ENCODE results near the gene COX7A2L. TPM values are rescaled to one million over a fixed set of nuclear protein-coding genes. Genes with fewer than 3 reads are reported as not detected.

COX7A2L gene
- total and polyA plus RNA-seq, 2 of the 8 experiments (the other 6 are each of a cell fraction or from before 2014, with no cell fraction given) = 85.6 to 114 TPM

DNA sequence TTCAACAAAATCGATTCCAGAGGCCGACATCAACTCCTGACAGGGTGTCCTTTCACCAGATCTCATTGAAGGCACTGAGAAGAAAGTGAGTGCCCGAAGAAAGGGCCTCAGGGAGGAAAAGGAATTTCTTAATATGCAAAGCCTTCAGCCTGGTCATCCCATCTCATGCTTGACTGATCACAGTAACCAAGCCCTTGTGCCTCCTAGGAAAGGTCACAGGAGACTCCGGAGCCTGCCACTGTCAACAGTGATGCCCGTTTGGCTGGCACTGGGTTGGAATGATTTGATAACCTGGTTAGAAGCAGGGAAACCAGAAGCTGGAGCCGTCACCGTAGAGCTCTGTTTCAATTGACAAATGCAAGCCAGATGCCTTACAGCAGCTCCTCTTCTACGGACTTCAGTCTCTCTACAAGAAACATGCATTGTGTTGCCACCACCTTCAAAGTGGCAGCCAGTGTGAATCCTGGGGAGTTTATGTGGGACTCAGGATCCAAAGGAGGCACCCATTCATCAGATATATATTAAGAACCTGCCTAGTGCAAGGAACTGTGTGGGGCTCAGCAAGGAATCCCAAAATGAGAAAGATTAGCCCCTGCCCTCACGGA lies 24.6 kb downstream of the COX7A2L start:
- CTCF ChIA-PET (ENCODE audit: partially characterized antibody) = interaction anchor here (0.6 to 0.9 kb wide), 4 partner anchors 8 to 240 kb away, joined by 3 to 5 read pairs (median 4); no protein-coding TSS in a partner anchor
- WGBS, 2 experiments (ENCODE audit: extremely low coverage in 1 of 2, insufficient coverage in 1 of 2, insufficient read length in 1 of 2, insufficient replicate concordance in 2 of 2, low coverage in 1 of 2, low lambda C conversion rate in 2 of 2, missing lambda C conversion rate in 1 of 2) = 95% methylated on average over 9 of the region's 9 CpGs; no CpG with 5 or more reads in 1 of the 2 experiments
- Histone ChIP-seq H4K20me1 (replicated peaks in 1 of 2; ENCODE audit: control insufficient read depth in 1 of 2, insufficient read depth in 2 of 2, low read length in 2 of 2) (peaks cover 0 to 5% of the 10 kb centered on the region in 2 experiments), H3K79me2 (ENCODE audit: control insufficient read depth in 1 of 2, insufficient read depth in 2 of 2, low read length in 2 of 2) (no peaks in the 10 kb centered on the region), H2BK20ac (ENCODE audit: low read length) (no peak overlapping the region), H4K91ac (replicated peaks; ENCODE audit: insufficient read length, low read length) (no peak overlapping the region), H3K23me2 (ENCODE audit: low read depth, low read length) (no peaks in the 10 kb centered on the region), H3K79me1 (ENCODE audit: low read depth, low read length) (peaks cover 7% of the 10 kb centered on the region), H3K23ac (ENCODE audit: insufficient read length) (no peak overlapping the region), H2AFZ (ENCODE audit: low read length) (no peak overlapping the region), H4K5ac (ENCODE audit: insufficient read length, low read depth, low read length) (no peak overlapping the region), H3K4me3 (ENCODE audit: extremely low read depth in 1 of 4, insufficient read depth in 2 of 4, low read depth in 3 of 4, low read length in 4 of 4) (no peak overlapping the region), H2BK12ac (ENCODE audit: low read depth, low read length) (no peak overlapping the region), H3K4ac (replicated peaks; ENCODE audit: insufficient read length, low read depth, low read length) (no peak overlapping the region), H2BK120ac (replicated peaks; ENCODE audit: low read depth, low read length) (no peak overlapping the region), H2BK5ac (ENCODE audit: low read depth, low read length) (no peak overlapping the region), H3K4me2 (ENCODE audit: insufficient read depth in 1 of 2, low read depth in 2 of 2, low read length in 2 of 2) (no peak overlapping the region), H3K14ac (ENCODE audit: insufficient read length) (no peak overlapping the region), H2AK5ac (ENCODE audit: low read depth, low read length) (no peak overlapping the region), H3K27me3 (replicated peaks in 1 of 4; ENCODE audit: control insufficient read depth in 3 of 4, extremely low read depth in 1 of 4, insufficient read depth in 3 of 4, low read length in 3 of 4) (no peaks in the 10 kb centered on the region), H4K8ac (ENCODE audit: extremely low read depth, insufficient read depth, low read length) (no peak overlapping the region; the same call in 1 of the 2 replicates), H3K9ac (replicated peaks in 1 of 4; ENCODE audit: extremely low read depth in 1 of 4, low read depth in 3 of 4, low read length in 3 of 4) (no peak overlapping the region), H3K4me1 (replicated peaks in 1 of 4; ENCODE audit: control insufficient read depth in 3 of 4, insufficient read depth in 4 of 4, low read length in 3 of 4) (no peaks in the 10 kb centered on the region; a peak in 2 of 7 replicates), H3K36me3 (ENCODE audit: control insufficient read depth in 2 of 4, insufficient read depth in 4 of 4, low read length in 3 of 4) (peaks cover 0 to 19% (median 12%) of the 10 kb centered on the region in 4 experiments; a peak in 6 of 8 replicates), H3K56ac (replicated peaks; ENCODE audit: insufficient read length, low read depth, low read length) (no peak overlapping the region), H2BK15ac (ENCODE audit: low read length) (no peak overlapping the region), H3K9me3 (ENCODE audit: insufficient read depth in 2 of 2, low read depth in 1 of 2, low read length in 1 of 2) (no peaks in the 10 kb centered on the region), H3K27ac (ENCODE audit: low read depth, low read length) (no peak overlapping the region), H3K18ac (ENCODE audit: extremely low read depth, low read length) (no peak overlapping the region)
- DNase-seq (ENCODE audit: low read depth in 1 of 2, low spot score in 2 of 2) (no peak), FAIRE-seq (no peak)
- POLR2A ChIA-PET (ENCODE audit: partially characterized antibody) = no interaction called here
- TF ChIP-seq ASH2L (IDR thresholded peaks at IDR 0.05; ENCODE audit: low read length) (no peak), KDM4A (IDR thresholded peaks at IDR 0.05; ENCODE audit: low read depth, low read length, severe bottlenecking) (no peak), POU5F1 (IDR thresholded peaks at IDR 0.05; ENCODE audit: low read depth, low read length) (no peak), SIX5 (IDR thresholded peaks at IDR 0.05; ENCODE audit: low read depth, low read length) (no peak), SRF (IDR thresholded peaks at IDR 0.05; ENCODE audit: low read depth, low read length) (no peak), SP1 (IDR thresholded peaks at IDR 0.05; ENCODE audit: low read depth, low read length) (no peak), CTBP2 (IDR thresholded peaks at IDR 0.05; ENCODE audit: borderline replicate concordance, insufficient read depth, insufficient read length, low read length) (no peak), TAF7 (optimal IDR thresholded peaks at IDR 0.05; ENCODE audit: borderline replicate concordance, low read depth, low read length) (no peak), RBBP5 (IDR thresholded peaks at IDR 0.05; ENCODE audit: borderline replicate concordance, low read depth, low read length) (no peak)
- TF ChIP-seq, protein P1, sequence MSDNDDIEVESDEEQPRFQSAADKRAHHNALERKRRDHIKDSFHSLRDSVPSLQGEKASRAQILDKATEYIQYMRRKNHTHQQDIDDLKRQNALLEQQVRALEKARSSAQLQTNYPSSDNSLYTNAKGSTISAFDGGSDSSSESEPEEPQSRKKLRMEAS (IDR thresholded peaks at IDR 0.05) = no peak

Measured in H1 (cell line).